Putamen (tissue), 1 donor: ENCODE data around the gene NFKB1.

Experiments used
- DNase-seq: peaks from one replicate; pipeline ENCODE4 v3.0.0-alpha.2; 2016; ENCODE audit warnings: low spot score

NFKB1 gene

DNA sequence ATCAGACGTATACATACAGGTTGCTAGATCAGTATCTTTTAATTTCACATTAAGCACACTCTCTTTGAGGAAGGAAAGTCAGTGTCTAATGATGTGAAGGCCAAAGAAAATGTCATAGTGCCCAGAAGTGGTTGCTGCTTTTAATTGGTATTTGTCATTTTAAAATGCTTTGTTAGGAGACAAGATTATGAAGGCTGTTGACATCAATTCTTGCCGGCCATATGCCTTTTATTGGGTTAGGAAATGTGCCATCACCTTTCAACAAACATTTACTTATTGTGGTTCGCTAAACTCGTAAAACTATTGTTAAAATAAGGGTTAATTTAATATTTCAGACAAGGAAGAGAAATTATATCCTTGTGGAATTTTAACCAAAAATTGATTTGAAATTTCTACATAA is 32.2 kb downstream of the NFKB1 start:
- DNase-seq = no peak

DNA sequence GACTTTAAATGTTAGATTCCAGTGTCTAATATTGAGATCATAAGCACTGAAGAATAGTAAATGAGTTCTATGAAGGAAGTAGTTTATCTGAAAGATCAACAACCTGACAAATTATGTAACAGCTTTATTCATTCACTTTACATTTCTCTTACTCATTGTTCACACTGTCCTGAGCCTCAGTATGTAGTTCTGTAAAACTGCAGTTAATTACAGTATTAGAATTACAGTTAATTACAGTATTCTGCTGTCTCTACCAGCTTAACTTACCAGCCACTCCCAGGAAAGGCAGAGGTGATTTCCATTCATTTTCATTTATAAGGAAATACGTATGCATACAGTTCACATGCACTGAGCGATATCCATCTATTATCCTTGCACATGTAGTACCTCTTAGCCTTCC is 32.7 kb downstream of the NFKB1 start:
- DNase-seq = no peak

DNA sequence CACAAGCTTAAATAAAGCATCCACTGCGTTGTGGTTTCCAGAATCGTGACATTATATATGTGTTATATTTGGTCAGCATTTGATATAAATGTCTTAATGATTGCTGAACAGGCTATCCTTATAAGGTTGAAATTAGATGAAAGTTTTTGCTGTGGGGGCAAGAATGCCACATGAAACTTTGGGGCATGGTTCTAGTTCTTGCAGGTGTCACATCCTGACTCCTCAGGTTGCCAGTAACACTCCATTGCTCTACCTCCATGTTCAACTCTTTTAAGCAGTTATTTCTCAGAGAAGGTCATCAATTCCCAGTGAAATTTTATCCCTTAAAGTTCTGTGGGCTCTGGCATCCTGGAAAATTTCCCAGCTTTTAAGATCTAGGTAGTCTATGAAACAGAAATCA is 33.7 kb downstream of the NFKB1 start:
- DNase-seq = no peak

DNA sequence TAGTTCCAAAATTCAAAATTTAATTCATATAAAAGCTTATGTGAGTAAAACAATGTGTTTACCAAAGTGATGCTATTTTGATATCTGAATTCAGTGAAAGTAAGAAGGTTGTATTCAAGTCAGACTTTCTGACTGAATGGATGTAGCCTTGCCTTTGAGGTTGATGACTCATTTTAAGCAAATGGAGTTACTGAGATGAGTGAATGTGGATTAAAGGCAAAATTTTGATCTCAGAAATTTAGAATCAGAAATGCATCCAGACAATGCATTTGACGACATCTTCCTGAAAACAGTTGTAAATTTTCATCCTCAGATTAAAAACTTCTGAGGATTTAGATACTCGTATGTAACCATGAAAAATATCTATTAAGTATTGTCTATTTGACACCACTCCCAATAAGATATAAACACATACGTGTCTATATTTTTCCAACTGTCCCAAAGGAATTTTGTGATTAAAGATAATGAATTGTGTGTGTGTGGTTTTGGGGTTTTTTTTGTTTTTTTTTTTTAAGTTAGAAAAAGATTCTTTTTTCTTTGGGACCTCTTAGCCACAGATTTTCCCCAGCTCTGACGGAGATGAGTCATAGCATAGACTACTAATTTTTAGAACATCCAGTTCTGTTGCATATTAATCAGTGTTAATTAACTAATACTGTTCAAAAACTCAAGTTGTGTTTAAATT is 34.4 kb downstream of the NFKB1 start:
- no peak for DNase-seq

DNA sequence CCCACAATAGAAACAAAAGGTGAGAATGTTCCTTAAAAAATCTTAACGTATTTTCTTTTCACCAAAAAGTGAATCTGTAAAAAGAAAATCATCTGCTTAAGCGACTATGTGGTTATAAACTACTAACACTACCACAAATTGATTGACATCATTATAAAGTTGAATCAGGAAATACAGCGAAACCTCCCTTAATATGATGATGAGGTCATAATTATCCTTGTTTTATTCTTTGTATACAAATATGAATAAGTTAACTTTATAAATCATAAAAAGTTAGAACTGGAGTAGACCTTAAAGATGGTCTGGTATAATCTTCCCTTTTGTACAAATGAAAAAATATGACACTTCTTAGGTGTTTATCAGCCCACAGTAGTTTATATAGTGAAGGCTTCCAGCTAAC is 35.6 kb downstream of the NFKB1 start:
- DNase-seq = no peak

DNA sequence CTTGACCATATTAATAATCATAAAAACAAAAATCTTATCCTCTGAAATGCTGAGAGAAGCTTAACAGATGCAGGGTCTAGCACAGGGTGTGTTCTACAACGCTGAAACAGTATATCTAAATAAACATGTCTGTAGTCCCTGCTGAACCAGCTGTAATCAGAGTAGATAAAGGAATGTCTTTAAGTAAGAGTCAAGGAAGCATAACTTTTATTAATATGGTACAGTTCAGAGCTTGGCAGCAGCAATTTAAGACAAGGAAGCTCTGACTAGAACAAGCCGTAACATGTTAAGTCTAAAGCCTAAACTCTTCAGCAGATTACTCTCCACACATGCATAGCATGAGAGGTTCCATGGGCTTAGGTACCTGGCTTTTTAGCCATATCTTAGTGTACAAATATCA is 36.1 kb downstream of the NFKB1 start:
- DNase-seq = no peak

DNA sequence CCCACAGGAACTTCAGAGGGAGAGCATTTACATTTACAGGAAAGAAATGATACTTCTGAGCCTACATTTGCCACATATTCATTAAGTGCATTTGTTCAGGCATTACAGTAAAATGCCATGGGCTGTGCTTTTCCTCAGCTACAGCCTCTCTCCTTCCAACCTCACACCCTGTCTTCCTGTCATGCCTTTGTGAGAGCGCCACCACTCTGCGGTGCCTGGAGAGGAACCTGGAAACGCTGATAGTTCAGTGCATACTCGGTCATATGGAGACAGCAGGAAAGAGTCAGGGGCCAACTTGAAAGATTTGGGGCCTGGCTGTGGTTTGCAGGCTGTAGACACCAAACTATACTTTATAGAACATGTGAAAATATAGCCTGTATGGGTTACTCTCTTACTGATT is 40.5 kb downstream of the NFKB1 start:
- DNase-seq = no peak

DNA sequence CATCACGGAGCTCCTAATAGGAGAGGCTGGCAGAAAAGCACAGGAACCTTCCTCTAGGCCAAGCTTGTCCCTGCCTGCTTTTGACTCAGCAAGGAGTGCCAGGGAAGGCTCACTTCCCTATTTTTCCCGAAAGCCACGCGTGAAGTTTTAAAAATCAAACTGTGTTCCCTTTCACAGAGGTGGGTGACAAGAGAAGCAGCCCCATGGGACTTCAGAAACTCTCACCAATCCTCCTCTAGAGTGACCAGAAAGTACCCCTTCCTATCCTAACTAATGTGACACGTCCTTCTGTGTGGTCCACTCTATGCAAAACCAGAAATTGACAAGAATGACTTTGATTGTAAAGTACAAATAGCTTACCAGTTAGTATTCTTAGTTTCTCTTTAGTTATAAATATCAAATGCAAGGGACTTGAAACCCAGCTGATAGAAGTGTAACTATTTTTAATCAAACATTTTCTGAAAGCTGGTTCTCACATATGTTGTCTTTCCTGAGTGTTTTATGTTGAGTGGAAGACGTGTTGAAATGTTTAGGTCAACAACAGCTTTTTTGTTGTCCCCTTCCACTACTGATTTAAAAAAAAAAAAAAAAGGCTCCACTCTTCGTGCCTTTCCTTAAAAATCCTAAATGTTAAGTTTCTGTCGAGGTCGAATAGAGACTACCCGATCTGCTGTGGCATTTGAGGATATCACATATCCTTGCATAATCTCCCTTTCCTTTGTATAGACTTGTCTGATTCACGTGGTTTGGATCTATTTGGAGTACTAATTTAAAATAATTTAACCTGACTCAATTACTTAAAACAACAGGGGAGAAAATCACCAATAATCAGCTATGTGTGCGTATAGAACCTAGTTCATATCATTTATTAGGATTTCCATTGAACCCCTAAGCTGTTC is 42.1 kb downstream of the NFKB1 start:
- no peak for DNase-seq

DNA sequence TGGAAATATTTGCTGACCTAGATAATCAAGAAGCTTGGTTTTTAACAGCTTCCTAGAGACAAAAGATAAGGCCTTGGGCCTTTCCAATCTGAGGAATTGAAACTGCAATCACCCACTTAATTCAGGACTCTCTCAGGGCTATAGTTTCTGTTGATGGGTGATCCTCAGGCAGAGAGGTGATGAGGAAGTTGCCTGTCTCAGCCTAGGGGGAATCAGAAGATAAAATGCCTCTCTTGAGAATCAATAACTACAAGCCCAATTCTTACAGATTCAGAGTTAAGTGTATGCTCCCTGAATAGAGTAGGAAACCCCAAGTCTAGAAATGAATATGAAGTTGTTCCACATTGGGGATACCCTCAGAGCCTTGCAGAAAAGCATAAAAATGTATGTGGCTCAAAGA is 45.5 kb downstream of the NFKB1 start:
- DNase-seq = no peak

DNA sequence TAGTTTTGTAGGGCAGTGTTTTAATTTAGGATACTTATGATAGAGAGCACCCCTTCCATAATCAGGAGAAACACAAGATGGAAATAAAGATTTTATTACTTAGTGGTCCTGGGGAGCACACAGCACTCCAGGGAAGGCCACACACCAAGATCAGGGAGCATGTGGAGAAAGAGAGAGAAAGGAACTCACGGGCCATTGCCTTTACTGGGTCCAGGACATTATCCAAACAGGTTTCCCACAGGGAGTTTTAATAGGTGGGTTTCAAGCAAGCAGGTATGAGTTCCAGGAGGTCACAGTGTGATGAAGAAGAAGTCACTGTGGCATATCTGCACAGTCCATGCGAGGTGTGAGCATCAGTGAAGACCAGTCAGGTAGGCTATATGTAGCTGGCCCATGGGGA is 46.8 kb downstream of the NFKB1 start:
- no peak for DNase-seq

DNA sequence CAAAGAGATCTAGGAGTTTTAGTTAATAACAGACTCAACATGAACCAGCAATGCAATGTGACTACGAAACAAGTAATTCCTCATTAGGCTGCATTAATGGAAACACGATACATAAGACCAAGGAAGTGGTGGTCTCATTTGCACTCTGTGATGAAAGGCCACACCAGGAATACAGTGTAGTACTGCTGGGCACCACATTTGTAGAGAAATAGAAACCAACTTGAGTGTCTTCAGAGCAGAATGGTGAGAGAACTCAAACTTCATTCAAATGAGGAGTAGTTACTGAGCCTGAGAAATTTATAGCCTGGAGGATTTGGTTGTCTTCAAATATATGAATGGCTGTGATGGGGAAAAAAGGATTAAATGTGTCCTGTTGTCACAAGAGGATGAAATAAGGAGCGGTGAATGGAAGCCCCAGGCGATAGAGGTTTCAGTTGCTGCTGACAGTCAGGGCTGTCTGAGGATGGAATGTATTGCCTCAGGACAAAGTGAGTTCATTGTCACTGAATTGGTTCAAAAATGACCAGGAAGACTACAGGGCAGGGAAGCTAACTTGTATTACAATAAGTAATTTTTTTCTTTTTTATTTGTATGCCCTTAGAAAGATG is 50.9 kb downstream of the NFKB1 start:
- DNase-seq = no peak

DNA sequence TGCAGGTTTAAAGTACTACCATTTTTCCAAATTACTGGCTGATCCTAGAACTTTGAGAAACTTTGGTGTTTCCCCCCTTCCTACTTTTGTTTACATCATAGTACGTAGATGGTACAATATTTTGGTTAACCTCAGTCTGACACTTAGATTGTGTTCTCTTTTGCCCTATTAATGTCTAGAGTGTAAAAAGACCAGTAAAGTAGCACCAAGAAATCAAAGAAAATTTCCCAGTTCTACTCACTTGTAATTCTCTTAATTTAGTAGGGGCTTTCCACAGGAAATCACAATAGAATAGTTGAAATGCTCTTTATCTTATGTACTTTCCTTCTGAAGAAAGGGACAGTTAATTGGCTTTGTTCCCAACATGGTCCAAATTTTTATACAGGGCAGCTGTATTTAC is 51.6 kb downstream of the NFKB1 start:
- DNase-seq = no peak

DNA sequence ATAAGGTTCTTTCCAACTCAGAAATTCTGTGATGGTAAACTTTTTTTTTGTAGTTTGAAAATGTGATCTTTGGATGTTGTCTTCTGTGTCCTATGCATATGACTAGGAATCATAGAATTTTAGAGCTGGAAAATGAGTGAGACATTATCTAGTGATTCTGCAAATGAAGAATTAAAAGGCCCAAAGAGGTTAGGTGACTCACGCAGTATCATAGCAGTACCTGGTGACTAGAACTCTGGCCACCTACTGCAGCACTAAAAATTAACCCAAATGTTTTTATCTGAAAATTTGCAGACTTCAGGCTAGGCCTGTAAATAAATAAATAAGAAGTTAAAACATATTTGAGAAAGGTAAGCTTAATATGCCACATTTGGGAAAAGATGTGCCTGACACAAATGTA is 52.8 kb downstream of the NFKB1 start:
- DNase-seq = no peak

DNA sequence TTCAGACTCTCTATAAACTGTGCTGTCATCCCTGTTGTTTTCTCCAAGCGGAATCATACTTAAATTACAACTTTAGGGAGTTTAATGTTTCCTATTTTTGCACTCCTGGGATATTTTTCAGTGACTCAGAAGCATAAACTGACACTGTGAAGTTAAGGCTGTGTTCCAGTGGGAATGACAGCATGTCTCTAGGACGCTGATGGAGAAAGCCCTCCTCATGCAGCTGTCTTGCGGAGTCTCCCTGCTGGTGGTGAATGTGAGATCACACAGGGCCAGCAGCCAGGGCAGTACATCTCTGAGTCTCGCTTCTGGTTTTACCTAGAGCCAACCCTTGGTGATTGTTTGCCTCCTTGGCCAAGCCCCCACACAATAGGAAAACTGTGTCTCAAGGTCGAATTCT is 53.3 kb downstream of the NFKB1 start:
- DNase-seq = peak; percentile 41

DNA sequence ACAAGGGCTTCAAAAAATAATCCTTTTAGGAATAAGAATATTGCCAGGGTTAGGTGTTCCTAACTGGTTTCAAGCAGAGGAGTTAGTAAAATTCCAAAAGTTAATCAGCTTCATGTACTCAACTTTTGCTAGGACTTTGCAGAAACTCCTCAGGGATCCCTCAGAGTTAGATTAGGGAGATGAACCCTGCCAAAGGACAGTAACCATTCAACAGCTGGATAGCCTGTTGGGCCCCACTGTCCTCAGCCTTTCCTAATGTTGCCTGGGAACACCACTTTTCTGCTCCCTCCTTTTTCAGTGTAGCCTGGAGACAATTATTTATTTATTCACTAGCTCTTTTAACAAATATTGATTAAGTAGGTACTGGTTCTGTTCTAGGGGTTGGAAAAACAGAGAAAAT is 53.8 kb downstream of the NFKB1 start:
- DNase-seq = no peak

DNA sequence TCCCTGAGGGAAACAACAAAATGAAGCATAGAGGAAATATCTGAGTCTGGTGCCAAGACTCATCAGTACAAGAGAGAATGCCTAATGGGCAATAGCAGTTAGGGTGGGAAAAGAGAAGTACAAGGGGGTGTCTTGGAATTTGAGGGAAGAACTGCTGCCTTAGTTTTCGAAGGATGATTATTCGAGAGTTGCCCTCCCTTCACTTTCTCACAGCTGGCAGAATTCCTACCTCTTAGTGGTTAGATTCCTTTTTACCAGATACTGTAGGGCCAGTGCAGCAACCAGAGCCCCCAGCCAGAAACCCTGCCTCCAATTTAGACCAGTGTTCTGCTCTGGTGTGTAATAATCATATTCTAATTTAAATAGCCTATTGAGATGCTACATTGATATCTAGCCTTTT is 56.5 kb downstream of the NFKB1 start:
- DNase-seq = no peak

DNA sequence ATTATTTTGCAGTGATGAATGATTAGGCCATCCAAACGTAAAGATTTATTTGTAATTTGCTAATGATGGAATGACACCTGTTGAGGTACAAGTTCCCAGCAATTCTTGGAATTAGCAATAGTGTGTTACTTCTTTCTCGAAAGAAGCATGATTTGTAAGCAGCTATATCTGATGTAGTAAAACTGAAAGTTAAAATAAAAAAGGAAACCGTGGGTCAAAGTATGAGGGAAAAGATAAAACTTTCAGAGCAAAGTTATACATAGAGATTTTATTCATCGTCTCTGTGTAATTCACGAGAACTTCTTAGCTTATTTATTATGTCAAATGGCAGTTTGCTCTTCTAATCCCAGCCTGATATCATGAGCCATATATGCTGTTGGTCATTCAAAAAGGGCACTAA is 59.0 kb downstream of the NFKB1 start:
- no peak for DNase-seq

DNA sequence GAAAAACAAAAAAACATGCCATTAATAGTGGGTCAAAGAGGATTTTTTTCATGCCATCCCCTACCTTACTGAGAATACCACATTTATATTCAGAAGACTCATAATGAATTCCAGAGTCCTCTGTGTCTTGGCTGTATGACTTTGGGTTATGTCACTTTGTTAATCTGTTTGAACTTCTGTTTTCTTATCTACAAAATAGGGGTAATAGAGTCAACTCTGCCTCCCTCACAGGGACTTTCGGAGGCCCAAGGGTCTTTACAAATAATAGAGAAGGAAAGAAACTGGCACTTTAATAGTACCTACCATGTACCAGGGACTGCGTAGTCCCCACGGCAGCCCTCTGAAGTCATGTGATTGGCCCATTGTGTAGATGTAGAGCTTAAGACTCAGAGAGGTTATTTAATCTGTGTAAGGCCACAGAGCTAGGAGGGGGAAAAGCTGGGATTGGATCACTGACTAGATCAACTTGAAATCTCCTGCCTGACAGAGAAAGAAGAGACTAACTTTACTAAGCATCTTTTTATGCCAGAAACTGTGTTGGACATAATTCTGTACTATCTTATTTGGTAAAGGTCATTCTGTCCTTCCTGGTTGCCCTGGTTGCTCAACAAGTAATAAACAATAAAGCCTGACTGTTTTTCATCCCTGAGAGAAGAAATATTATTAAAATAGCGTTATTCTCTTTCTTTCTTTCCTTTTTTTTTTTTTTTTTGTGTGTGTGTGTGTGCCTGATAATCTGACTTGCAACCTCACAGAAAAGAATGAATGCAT is 59.6 kb downstream of the NFKB1 start:
- no peak for DNase-seq

DNA sequence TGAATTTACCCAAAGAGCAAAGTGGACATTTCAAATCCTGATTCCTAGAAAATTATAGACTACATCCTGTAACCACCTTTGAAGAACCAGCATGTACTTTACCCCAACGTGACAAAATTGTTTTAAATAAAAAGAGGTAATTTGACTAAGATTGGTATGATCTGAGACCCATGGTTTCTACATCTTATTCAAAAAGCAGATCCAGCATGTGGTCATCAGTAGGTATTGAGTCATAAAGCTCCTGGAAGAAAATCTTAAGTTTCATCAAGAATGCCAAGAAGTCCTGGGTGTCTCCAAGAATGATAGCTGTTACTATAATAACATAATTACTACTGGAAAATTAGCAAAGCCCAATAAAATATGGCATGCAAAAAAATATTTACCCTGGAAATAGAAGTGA is 61.8 kb downstream of the NFKB1 start:
- DNase-seq = no peak

DNA sequence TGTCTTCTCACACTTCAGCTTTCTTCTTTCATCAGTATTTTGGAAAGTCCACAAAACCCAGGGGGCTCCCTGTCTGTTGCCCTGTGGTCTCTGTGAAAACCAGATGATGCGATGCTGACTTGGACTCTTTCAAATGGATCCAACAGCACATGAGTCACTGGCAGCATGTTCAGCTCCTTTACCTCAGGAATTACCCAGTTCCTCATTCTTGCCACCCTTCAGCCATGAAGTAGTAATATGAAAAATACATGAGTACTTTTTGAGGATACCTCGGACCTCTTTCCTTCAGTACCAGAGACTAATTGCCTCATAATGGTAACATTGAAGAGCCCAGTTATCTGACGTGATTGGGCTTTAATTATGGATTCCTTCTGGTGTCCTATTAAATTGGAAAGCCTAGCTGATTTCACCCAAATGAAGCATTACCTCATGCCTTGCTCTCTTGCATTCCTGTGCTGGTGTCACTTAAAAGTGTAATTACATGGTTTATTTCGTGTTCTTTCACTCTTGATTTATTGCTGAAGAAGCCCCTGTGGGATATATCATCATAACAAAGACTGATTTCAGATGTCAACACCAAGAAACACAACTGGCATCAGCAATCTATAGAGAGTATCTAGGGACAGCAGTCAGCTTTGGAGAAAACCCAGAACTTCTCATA is 63.4 kb downstream of the NFKB1 start:
- no peak for DNase-seq

DNA sequence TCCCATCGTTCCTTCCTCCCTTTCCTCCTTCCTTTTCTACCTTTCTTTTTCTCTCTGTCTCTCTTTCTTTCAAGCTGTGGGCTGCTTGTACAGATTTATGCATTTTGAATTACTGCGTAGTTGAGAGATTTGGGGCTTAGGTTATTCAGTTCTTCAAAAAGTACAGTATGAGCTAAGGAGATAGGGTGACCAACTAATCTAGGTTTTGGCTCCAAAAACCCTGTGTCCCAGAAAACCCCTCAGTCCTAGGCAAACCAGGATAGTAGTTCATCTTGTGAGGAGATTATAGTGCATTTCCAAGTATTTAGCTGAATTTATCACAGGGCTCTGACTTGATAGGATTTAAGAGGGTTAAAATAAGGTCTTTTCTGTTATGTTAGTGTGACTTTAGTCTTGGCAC is 64.5 kb downstream of the NFKB1 start:
- DNase-seq = no peak

DNA sequence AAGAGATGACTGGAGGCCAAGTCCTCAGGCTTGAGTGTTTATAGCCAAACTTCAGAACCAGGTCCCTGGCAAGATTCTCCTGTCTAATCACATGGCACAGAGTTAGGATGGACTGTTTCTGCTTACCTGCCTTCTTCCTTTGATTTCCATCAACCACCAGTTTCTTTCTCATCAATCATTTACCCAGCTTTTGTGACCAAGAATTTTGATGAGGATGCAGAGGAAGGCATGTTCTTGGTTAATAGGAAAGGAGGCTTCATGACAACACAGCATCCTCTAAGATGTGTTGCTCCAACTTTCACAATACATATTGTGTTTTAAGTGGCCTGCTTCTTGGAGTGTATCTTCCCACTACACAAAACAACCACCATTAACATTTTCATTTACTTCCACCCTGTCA is 65.3 kb downstream of the NFKB1 start:
- no peak for DNase-seq
